AG04449 (cell line): Measurements from ENCODE around the gene S100A13.
A peak's percentile ranks its signal among the peaks of the same experiment; 100 is the strongest.

ENCODE experiments used
- CTCF ChIA-PET: fragments of 350-600 bp; formaldehyde crosslinking; extraction: SDS; loops from one replicate; lab custom pipeline; 2021; ENCODE audit warnings: antibody characterized with exemption; lab: Yijun Ruan, JAX
- POLR2A ChIA-PET: fragments of 400-600, 350-600 bp; formaldehyde crosslinking; extraction: SDS; loops from one replicate; lab custom pipeline; 2020; ENCODE audit warnings: antibody characterized with exemption, inconsistent platforms; lab: Yijun Ruan, JAX
- DNase-seq: peaks from one replicate; pipeline ENCODE4 v3.0.0-alpha.2; 2010; ENCODE audit warnings: low read depth, low spot score
- H3K4me3 ChIP-seq: 2 replicates; pipeline ENCODE4 v1.5.1; 2011; ENCODE audit warnings: low read depth, mild to moderate bottlenecking, control low read depth, low read length
- CTCF ChIP-seq: IDR thresholded peaks from one replicate; pipeline ENCODE4 v1.5.1; 2011; ENCODE audit warnings: mild to moderate bottlenecking, moderate library complexity, low read length, control low read depth, inconsistent platforms; ENCODE audit not compliant: insufficient read depth; ENCODE audit errors: missing control alignments

S100A13 gene

DNA sequence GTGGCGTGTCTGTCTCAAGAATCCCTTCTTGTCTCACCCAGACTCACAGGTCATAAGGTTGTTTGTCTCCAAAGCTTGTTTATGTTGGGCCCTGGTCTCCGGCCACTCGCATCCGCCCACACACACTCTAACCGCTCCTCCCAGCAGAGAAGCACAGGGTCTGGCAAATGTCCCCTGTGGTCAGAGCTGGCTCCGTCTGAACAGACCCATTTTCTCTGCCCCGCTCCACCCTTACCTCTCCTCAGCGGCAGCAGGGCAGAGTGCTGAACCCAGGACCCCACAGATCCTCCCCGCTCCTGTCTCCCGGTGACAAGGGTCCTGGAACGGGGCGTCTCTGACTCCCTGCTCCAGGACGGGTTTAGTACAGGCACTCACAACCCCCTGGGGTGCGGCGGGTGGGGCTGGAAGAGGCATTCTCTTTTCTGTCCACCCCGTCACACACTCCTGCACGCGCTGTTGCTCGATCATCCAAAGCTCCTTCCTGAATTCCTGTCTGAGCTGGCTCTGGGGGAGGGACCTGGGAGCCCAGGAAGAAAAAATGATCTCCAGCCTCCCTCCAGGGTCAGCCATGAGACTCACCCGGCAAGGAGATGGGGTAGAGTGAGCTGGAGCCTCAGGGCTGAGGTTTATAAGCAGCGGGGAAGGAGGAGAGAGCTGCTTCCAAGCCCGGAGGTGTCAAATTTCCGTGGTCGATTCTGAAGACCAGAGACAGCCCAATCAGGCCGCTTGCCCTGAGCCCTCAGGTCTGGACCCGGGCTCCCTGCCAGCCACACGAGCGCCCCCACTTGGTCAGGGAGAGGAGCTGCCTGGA lies at the start of gene S100A13:
Gene S100A13, minus strand, starts transcription at position 602 of the 811 bp plus-strand sequence. CDS start 1,033 bp downstream, outside the sequence.
- CTCF ChIA-PET: interaction anchor here (0.6 to 14.0 kb wide), 26 partner anchors 9 to 326 kb away, joined by 3 to 178 read pairs (median 4); partner anchors contain the start of genes S100A14, S100A16 and S100A6
- peak; percentile 70 for DNase-seq
- peak within 1 kb of the TSS; percentile 84 for H3K4me3 ChIP-seq
- peak; percentile 84 for TF ChIP-seq CTCF
- POLR2A ChIA-PET: interaction anchor here (0.6 to 2.7 kb wide), 33 partner anchors 9 to 363 kb away, joined by 3 to 127 read pairs (median 5); partner anchors contain the start of genes CREB3L4, DENND4B, ILF2 and INTS3

- CTCF ChIA-PET: interaction anchor here (1.1 to 8.9 kb wide), 3 partner anchors 22 to 314 kb away, joined by 3 to 118 read pairs (median 71); partner anchors contain the start of gene RAB13
- TF ChIP-seq CTCF: no peak
- POLR2A ChIA-PET: no interaction called here
- DNase-seq: no peak
- no peak overlapping the region for H3K4me3 ChIP-seq
Observed at GRCh38 chr1:153673511-153673910, 46.2 kb upstream of the S100A13 start.

- CTCF ChIA-PET: interaction anchor here (0.6 to 8.9 kb wide), 15 partner anchors 13 to 315 kb away, joined by 3 to 118 read pairs (median 3); partner anchors contain the start of gene RAB13
- POLR2A ChIA-PET: interaction anchor here (1.0 to 1.4 kb wide), 2 partner anchors 44 to 318 kb away, joined by 3 to 4 read pairs; partner anchors contain the start of gene S100A13
- H3K4me3 ChIP-seq: peak overlapping the region; percentile 56
- peak; percentile 12 for DNase-seq
Observed at GRCh38 chr1:153671628-153672353, 44.5 kb upstream of the S100A13 start.

DNA sequence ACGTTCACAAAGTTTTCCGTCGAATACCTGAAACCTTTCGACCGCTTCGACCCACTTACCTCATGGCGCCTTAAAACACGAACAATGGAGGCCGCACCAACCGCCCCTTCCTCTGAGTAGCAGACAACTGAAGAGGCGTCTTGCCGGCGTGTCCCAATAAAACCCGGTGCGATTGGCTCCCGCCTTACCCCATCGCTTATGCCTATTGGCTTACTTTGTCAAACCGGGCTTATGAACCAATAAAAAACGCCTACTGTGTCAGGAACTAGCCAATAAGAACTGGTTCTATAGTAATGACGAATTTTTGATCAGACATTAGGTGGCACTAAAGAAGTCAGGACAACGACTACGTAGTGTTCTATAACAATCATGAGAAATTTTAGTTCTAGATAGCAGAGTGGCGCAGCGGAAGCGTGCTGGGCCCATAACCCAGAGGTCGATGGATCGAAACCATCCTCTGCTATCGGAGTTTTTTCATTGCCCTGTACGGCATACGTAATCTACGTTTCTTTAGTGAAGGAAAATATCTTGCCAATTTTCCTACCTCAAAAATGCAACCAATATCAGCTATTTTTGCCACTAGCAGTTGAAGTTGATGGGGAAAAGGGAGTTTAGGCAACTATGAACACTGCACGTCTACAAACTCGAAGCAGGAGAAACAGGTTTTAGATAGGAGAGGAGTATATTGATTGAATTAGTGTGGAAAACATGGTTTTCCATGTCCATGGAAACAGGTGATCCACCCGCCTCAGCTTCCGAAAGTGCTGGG lies 43.7 kb upstream of the S100A13 start, which contains the start of gene ILF2:
Gene ILF2, minus strand, starts transcription at position 135 of the 769 bp plus-strand sequence. Its CDS starts 71 bp downstream, at position 64.
- ChIA-PET POLR2A (interaction anchor here (1.0 to 1.4 kb wide), 2 partner anchors 44 to 319 kb away, joined by 3 to 4 read pairs; partner anchors contain the start of gene S100A13), CTCF (interaction anchor here (0.8 to 8.9 kb wide), 9 partner anchors 27 to 315 kb away, joined by 3 to 118 read pairs (median 5); partner anchors contain the start of gene RAB13)
- peak; percentile 100 for DNase-seq
- H3K4me3 ChIP-seq: peak within 1 kb of the TSS; percentile 89
- TF ChIP-seq CTCF: peak; percentile 3

- ChIA-PET CTCF (interaction anchor here (0.9 to 2.6 kb wide), 4 partner anchors 98 to 316 kb away, joined by 3 to 14 read pairs (median 8); partner anchors contain the start of gene RAB13), POLR2A (no interaction called here)
- no peak for DNase-seq
- H3K4me3 ChIP-seq: peak overlapping the region; percentile 89
- TF ChIP-seq CTCF: no peak
Observed at GRCh38 chr1:153670257-153670858, 43.1 kb upstream of the S100A13 start.
